Astrocyte (in vitro differentiated cells and primary cell): ENCODE results near the gene ZNF597. TPM values are rescaled to one million over a fixed set of nuclear protein-coding genes. Genes with fewer than 3 reads are reported as not detected.

Experiments used
- DNase-seq: peaks from one replicate; pipeline ENCODE4 v3.0.0-alpha.2; 2010; ENCODE audit warnings: low read depth
- FAIRE-seq: peaks from 2 replicates; lab custom pipeline; 2011; peaks lifted over from hg19 to GRCh38; lab: Jason Lieb, UNC
- H2AFZ ChIP-seq: 2 replicates; pipeline ENCODE4 v1.6.0; 2012; ENCODE audit warnings: low read depth, low read length, inconsistent platforms
- H3K27ac ChIP-seq: 2 replicates; pipeline ENCODE4 v1.5.1; 2011; ENCODE audit warnings: low read depth, low read length, inconsistent platforms
- H3K27me3 ChIP-seq: 2 replicates; pipeline ENCODE4 v1.6.0; 2011; ENCODE audit warnings: low read length, inconsistent platforms; ENCODE audit not compliant: insufficient read depth
- H3K36me3 ChIP-seq: 2 replicates; pipeline ENCODE4 v1.5.1; 2011; ENCODE audit warnings: low read length, inconsistent platforms; ENCODE audit not compliant: insufficient read depth
- H3K4me1 ChIP-seq: 2 replicates; pipeline ENCODE4 v1.5.1; 2011; ENCODE audit warnings: low read length, inconsistent platforms; ENCODE audit not compliant: insufficient read depth
- H3K4me2 ChIP-seq: 2 replicates; pipeline ENCODE4 v1.6.0; 2012; ENCODE audit warnings: low read length, inconsistent platforms
- H3K4me3 ChIP-seq: 2 replicates; pipeline ENCODE4 v1.5.1; 2011; ENCODE audit warnings: low read depth, mild to moderate bottlenecking, low read length, inconsistent platforms; ENCODE audit not compliant: insufficient read depth
- H3K79me2 ChIP-seq: 2 replicates; pipeline ENCODE4 v1.6.0; 2012; ENCODE audit warnings: mild to moderate bottlenecking, low read length, inconsistent platforms; ENCODE audit not compliant: insufficient read depth
- H3K9ac ChIP-seq: 2 replicates; pipeline ENCODE4 v1.6.0; 2012; ENCODE audit warnings: mild to moderate bottlenecking, low read length, inconsistent platforms
- H3K9me3 ChIP-seq: 2 replicates; pipeline ENCODE4 v1.5.1; 2012; ENCODE audit warnings: low read depth, mild to moderate bottlenecking, low read length, inconsistent platforms; ENCODE audit not compliant: insufficient read depth
- H4K20me1 ChIP-seq: 2 replicates; pipeline ENCODE4 v1.6.0; 2012; ENCODE audit warnings: low read length, inconsistent platforms; ENCODE audit not compliant: insufficient read depth
- H3K27ac Mint-ChIP-seq: one replicate; pipeline ENCODE4 v1.8.0; 2021; ENCODE audit warnings: mild to moderate bottlenecking, mixed read lengths; ENCODE audit not compliant: unreplicated experiment
- H3K27me3 Mint-ChIP-seq: one replicate; pipeline ENCODE4 v1.8.0; 2021; ENCODE audit warnings: low read depth, mixed read lengths; ENCODE audit not compliant: unreplicated experiment
- H3K36me3 Mint-ChIP-seq: one replicate; pipeline ENCODE4 v1.8.0; 2021; ENCODE audit warnings: low read depth, mixed read lengths; ENCODE audit not compliant: unreplicated experiment
- H3K4me1 Mint-ChIP-seq: one replicate; pipeline ENCODE4 v1.8.0; 2021; ENCODE audit warnings: low read depth, mixed read lengths; ENCODE audit not compliant: unreplicated experiment
- H3K4me3 Mint-ChIP-seq: one replicate; pipeline ENCODE4 v1.8.0; 2021; ENCODE audit warnings: mild to moderate bottlenecking, moderate library complexity, mixed read lengths; ENCODE audit not compliant: unreplicated experiment
- H3K9me3 Mint-ChIP-seq: one replicate; pipeline ENCODE4 v1.8.0; 2021; ENCODE audit warnings: mild to moderate bottlenecking, mixed read lengths; ENCODE audit not compliant: unreplicated experiment
- EZH2 ChIP-seq: IDR thresholded peaks from 2 replicates; pipeline ENCODE4 v1.6.1; 2012; ENCODE audit warnings: mild to moderate bottlenecking, low read length, inconsistent platforms; ENCODE audit not compliant: insufficient read depth
- total RNA-seq: library from RNA; stranded (reverse); gene quantifications from 2 replicates; pipeline ENCODE4 v1.2.1, GENCODE V29; 2021
- TF ChIP-seq, protein P1 (sequence below): IDR thresholded peaks from 2 replicates; pipeline ENCODE4 v1.5.1; 2011; ENCODE audit warnings: low read depth, mild to moderate bottlenecking, inconsistent platforms, low read length, moderate library complexity; ENCODE audit not compliant: insufficient read depth

The ZNF597 gene
- total RNA-seq, 1 donor from 2014 or later: 4.7 TPM

DNA sequence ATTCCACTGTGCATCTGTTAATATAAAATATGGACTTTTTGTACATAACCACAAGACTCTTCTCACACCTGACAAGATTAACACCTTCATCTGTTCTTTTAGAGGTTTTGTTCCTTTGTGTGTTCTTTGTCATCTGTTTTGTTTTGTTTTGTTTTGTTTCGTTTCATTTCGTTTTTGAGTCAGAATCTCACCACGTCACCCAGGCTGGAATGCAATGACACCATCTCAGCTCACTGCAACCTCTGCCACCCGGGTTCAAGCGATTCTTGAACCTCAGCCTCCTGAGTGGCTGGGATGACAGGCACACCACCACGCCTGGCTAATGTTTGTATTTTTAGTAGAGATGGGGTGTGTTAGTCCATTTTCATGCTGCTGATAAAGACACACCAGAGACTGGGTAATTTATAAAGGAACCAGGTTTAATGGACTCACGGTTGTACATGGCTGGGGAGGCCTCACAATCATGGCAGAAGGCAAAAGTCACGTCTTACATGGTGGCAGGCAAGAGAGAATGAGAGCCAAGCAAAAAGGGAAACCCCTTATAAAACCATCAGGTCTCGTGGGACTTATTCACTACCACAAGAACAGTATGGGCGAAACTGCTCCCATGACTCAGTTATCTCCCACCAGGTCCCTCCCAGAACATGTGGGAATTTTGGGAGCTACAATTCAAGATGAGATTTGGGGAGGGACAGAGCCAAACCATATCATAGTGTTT, 29.7 kb upstream of the ZNF597 start:
- TF ChIP-seq, protein P1, sequence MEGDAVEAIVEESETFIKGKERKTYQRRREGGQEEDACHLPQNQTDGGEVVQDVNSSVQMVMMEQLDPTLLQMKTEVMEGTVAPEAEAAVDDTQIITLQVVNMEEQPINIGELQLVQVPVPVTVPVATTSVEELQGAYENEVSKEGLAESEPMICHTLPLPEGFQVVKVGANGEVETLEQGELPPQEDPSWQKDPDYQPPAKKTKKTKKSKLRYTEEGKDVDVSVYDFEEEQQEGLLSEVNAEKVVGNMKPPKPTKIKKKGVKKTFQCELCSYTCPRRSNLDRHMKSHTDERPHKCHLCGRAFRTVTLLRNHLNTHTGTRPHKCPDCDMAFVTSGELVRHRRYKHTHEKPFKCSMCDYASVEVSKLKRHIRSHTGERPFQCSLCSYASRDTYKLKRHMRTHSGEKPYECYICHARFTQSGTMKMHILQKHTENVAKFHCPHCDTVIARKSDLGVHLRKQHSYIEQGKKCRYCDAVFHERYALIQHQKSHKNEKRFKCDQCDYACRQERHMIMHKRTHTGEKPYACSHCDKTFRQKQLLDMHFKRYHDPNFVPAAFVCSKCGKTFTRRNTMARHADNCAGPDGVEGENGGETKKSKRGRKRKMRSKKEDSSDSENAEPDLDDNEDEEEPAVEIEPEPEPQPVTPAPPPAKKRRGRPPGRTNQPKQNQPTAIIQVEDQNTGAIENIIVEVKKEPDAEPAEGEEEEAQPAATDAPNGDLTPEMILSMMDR: no peak
- TF ChIP-seq EZH2: no peak
- DNase-seq (peak; percentile 34), FAIRE-seq (no peak)
- peaks cover 5% of the 10 kb centered on the region for H3K36me3 Mint-ChIP-seq
- no peaks in the 10 kb centered on the region for H3K9me3 Mint-ChIP-seq
- Histone ChIP-seq H3K27ac (peak overlapping the region; percentile 49), H3K36me3 (no peaks in the 10 kb centered on the region), H3K4me1 (peaks cover 4% of the 10 kb centered on the region), H4K20me1 (peaks cover 84% of the 10 kb centered on the region), H3K4me2 (peak overlapping the region; percentile 14), H3K9ac (no peak overlapping the region), H2AFZ (no peak overlapping the region), H3K79me2 (peaks cover 86% of the 10 kb centered on the region), H3K4me3 (no peak overlapping the region), H3K27me3 (no peaks in the 10 kb centered on the region), H3K9me3 (no peaks in the 10 kb centered on the region)
- H3K27me3 Mint-ChIP-seq: no peaks in the 10 kb centered on the region
- H3K4me1 Mint-ChIP-seq: peaks cover 1% of the 10 kb centered on the region
- H3K4me3 Mint-ChIP-seq: no peak overlapping the region
- H3K27ac Mint-ChIP-seq: no peak overlapping the region

DNA sequence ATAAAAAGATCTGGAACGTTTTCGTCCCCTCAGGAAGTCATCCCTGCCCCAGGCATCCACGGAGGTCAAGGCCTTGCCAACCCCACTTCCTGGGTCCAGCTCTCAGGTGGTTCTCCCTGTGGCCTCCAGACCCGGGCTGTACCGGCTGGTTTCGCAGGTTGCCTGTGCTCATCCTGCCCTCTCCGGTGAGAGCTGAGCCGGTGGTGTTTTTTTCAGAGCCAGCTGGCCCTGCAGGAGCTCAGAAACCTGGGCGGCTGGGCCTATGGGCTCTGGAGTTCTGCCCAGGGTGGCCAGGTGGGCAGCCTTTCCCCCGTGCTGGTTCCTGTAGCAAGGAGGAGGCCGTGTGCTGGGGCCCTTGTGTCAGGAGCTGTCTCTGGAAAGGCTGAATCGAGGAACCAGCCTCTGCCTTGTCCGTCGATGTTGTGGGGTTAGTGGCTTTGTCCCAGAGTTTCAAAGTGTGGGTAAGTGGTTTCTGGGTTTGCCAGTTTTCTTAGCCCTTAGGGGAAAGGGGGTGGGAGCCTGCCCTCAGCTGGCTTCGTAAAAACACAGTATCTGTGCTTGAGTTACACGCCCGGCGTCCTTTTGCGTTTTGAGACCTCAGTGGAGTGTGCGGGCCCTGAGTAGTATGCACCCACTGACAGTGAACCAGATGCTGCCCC, 28.3 kb upstream of the ZNF597 start:
- Mint-ChIP-seq H3K36me3 (peaks cover 14% of the 10 kb centered on the region), H3K4me1 (peaks cover 4% of the 10 kb centered on the region), H3K9me3 (no peaks in the 10 kb centered on the region), H3K4me3 (no peak overlapping the region), H3K27ac (no peak overlapping the region), H3K27me3 (no peaks in the 10 kb centered on the region)
- peaks cover 4% of the 10 kb centered on the region for H3K4me1 ChIP-seq
- H3K27ac ChIP-seq: no peak overlapping the region
- no peaks in the 10 kb centered on the region for H3K9me3 ChIP-seq
- peaks cover 93% of the 10 kb centered on the region for H4K20me1 ChIP-seq
- TF ChIP-seq EZH2: no peak
- TF ChIP-seq, protein P1: no peak
- FAIRE-seq (no peak), DNase-seq (no peak)
- H3K9ac ChIP-seq: no peak overlapping the region
- no peaks in the 10 kb centered on the region for H3K27me3 ChIP-seq
- no peak overlapping the region for H3K4me2 ChIP-seq
- no peak overlapping the region for H2AFZ ChIP-seq
- H3K79me2 ChIP-seq: peaks cover 95% of the 10 kb centered on the region
- no peaks in the 10 kb centered on the region for H3K36me3 ChIP-seq
- no peak overlapping the region for H3K4me3 ChIP-seq

DNA sequence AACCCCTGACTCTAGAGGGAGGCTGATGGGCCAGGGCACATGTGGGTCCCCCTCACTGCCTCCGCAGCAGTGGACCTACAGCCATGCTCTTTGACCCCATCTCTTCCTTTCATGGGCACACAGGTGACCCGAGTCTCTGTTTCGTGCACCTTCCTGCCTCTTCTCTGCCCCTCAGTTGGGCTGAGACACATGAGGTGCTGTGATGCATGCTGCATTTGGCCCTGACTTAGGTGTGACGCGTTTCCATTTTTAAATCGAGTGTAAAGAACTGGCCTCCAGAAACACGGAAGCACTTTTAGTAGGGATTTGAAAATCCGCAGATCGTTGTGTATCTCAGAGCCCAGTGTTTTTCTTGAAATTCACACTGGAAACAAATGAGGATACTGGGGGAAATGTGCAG, 27.4 kb upstream of the ZNF597 start:
- H3K27me3 ChIP-seq: no peaks in the 10 kb centered on the region
- no peak for TF ChIP-seq EZH2
- no peak for DNase-seq
- peaks cover 95% of the 10 kb centered on the region for H3K79me2 ChIP-seq
- no peaks in the 10 kb centered on the region for H3K9me3 Mint-ChIP-seq
- peaks cover 10% of the 10 kb centered on the region for H3K4me1 Mint-ChIP-seq
- no peaks in the 10 kb centered on the region for H3K9me3 ChIP-seq
- H4K20me1 ChIP-seq: peaks cover 94% of the 10 kb centered on the region
- H3K4me1 ChIP-seq: peaks cover 4% of the 10 kb centered on the region
- H3K4me3 Mint-ChIP-seq: no peak overlapping the region
- peaks cover 3% of the 10 kb centered on the region for H3K36me3 ChIP-seq
- H2AFZ ChIP-seq: no peak overlapping the region
- no peaks in the 10 kb centered on the region for H3K27me3 Mint-ChIP-seq
- peaks cover 19% of the 10 kb centered on the region for H3K36me3 Mint-ChIP-seq
- no peak overlapping the region for H3K4me3 ChIP-seq
- H3K9ac ChIP-seq: no peak overlapping the region
- no peak for FAIRE-seq
- no peak overlapping the region for H3K4me2 ChIP-seq
- H3K27ac ChIP-seq: no peak overlapping the region
- no peak overlapping the region for H3K27ac Mint-ChIP-seq
